ENCODE measurements around the gene SPEG. TPM values are rescaled to one million over a fixed set of nuclear protein-coding genes. Genes with fewer than 3 reads are reported as not detected.

The SPEG gene
- total and polyA plus RNA-seq, 4 experiments from 2014 or later, result 0.15 to 9.0 (median 4.5) TPM

DNA sequence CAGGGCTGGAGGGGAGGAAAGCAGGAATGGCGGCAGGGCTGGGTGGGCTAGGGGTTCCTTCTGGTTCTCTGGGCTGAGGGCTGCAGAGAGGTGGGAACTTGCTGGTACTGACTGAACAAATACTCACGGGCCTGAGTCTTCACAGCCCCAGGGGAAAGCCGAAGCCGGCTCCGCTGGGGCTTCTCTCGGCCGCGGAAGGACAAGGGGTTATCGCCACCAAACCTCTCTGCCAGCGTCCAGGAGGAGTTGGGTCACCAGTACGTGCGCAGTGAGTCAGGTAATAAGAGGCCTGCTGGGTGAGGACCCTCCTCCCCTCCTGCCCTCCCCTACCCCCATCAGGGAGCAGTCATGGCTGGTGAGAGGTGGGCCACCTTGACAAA, 50.5 kb downstream of the SPEG start:
- peaks cover 0 to 2% (median 0%) of the 10 kb centered on the region in 8 donors for H3K9me3 Mint-ChIP-seq
- ChIA-PET CTCF (ENCODE audit: partially characterized antibody) (interaction anchor here (1.2 to 1.7 kb wide), 2 partner anchors 25 to 56 kb away, joined by 3 to 5 read pairs; no protein-coding TSS in a partner anchor), POLR2A (ENCODE audit: partially characterized antibody) (no interaction called here)
- H3K36me3 Mint-ChIP-seq, result no peaks in the 10 kb centered on the region
- intact Hi-C loops (cut with micrococcal nuclease), result no loop called here
- no peaks in the 10 kb centered on the region for H3K36me3 ChIP-seq (ENCODE audit: insufficient read depth, low read length)
- no peaks in the 10 kb centered on the region for H3K9me3 ChIP-seq (ENCODE audit: control insufficient read depth in 1 of 2, low read length in 2 of 2)
- H3K27ac Mint-ChIP-seq, result no peak overlapping the region
- no peak for DNase-seq
- H3K27me3 Mint-ChIP-seq, result peaks cover 29 to 47% of the 10 kb centered on the region in 2 donors
- no peak overlapping the region for H3K27ac ChIP-seq (ENCODE audit: low read depth, low read length)
- no peak overlapping the region for H3K4me3 ChIP-seq (ENCODE audit: low read length in 2 of 2)
- H3K4me1 Mint-ChIP-seq, result peaks cover 2 to 15% (median 7%) of the 10 kb centered on the region in 4 donors
- peaks cover 5% of the 10 kb centered on the region for H3K4me1 ChIP-seq (ENCODE audit: insufficient read depth, low read length)
- peaks cover 23% of the 10 kb centered on the region for H3K27me3 ChIP-seq (ENCODE audit: insufficient read depth, low read length)
- H3K4me3 Mint-ChIP-seq, result peak overlapping the region in 6 of 8 donors; percentile 29 to 65 (median 38)

DNA sequence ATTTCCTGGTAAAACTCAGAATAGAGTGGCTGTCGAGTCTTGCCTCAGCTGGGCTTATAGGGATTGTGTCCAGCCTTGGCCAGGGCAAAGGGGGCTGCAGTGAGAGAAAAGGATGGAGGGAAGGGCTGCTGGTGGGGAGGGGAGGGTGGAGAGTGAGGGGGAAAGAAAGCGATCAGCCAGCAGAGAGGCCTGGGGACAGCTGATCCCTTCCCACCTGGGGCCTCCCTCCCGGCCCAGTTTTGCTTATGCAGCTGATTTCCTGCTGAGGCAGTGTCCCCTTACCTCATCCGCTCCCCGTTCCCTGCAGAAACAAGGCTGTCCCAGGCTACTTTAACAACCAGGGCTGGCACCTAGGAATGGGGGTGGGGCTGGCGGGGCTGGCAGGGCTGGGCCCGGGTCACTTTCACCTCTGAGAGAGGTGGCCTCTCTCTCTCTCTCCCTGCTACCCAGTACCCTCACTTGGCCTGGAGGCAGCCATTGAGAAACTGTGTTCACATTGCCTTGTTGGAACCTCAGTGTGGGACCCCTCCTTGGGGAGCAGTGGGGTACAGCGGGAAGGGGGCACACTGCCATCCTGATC, 51.8 kb downstream of the SPEG start:
- Histone ChIP-seq H3K9me3 (ENCODE audit: control insufficient read depth in 1 of 2, low read length in 2 of 2) (no peaks in the 10 kb centered on the region), H3K36me3 (ENCODE audit: insufficient read depth, low read length) (no peaks in the 10 kb centered on the region), H3K27ac (ENCODE audit: low read depth, low read length) (no peak overlapping the region), H3K27me3 (ENCODE audit: insufficient read depth, low read length) (peaks cover 23% of the 10 kb centered on the region), H3K4me3 (ENCODE audit: low read length in 2 of 2) (no peak overlapping the region), H3K4me1 (ENCODE audit: insufficient read depth, low read length) (peaks cover 5% of the 10 kb centered on the region)
- H3K9me3 Mint-ChIP-seq, result peaks cover 0 to 2% (median 0%) of the 10 kb centered on the region in 8 donors
- no peak overlapping the region for H3K4me3 Mint-ChIP-seq
- ChIA-PET CTCF (ENCODE audit: partially characterized antibody) (interaction anchor here (1.2 to 1.7 kb wide), 6 partner anchors 9 to 83 kb away, joined by 3 to 8 read pairs (median 4); a partner anchor contains a TSS), POLR2A (ENCODE audit: partially characterized antibody) (no interaction called here)
- H3K36me3 Mint-ChIP-seq, result no peaks in the 10 kb centered on the region
- intact Hi-C loops (cut with micrococcal nuclease), result no loop called here
- DNase-seq, result no peak
- no peak overlapping the region for H3K27ac Mint-ChIP-seq
- peaks cover 31 to 46% of the 10 kb centered on the region in 2 donors for H3K27me3 Mint-ChIP-seq
- H3K4me1 Mint-ChIP-seq, result peaks cover 2 to 15% (median 7%) of the 10 kb centered on the region in 4 donors

DNA sequence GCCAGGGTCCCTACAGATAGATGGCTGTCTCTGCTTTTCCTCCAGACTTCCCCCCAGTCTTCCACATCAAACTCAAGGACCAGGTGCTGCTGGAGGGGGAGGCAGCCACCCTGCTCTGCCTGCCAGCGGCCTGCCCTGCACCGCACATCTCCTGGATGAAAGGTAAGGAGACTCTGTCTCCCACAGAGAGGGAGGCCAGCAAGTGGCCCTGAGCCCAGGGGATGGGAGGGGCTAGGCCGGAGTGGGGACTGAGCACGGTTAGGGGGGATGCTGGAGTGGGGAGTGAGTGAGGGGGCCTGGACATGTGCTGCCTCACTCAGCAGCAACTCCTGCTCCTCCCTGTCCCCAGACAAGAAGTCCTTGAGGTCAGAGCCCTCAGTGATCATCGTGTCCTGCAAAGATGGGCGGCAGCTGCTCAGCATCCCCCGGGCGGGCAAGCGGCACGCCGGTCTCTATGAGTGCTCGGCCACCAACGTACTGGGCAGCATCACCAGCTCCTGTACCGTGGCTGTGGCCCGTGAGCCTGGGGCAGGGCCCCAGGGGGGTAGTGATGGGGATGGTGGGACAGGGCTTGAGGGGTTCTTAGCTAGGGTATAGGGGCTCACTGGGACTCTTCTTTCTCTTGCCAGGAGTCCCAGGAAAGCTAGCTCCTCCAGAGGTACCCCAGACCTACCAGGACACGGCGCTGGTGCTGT, 53.7 kb downstream of the SPEG start:
- Histone ChIP-seq H3K9me3 (ENCODE audit: control insufficient read depth in 1 of 2, low read length in 2 of 2) (no peaks in the 10 kb centered on the region), H3K4me1 (ENCODE audit: insufficient read depth, low read length) (peaks cover 5% of the 10 kb centered on the region), H3K4me3 (ENCODE audit: low read length in 2 of 2) (no peak overlapping the region), H3K27me3 (ENCODE audit: insufficient read depth, low read length) (peaks cover 23% of the 10 kb centered on the region), H3K27ac (ENCODE audit: low read depth, low read length) (no peak overlapping the region), H3K36me3 (ENCODE audit: insufficient read depth, low read length) (no peaks in the 10 kb centered on the region)
- Mint-ChIP-seq H3K36me3 (no peaks in the 10 kb centered on the region), H3K27ac (no peak overlapping the region), H3K9me3 (peaks cover 0 to 2% (median 0%) of the 10 kb centered on the region in 8 donors), H3K4me3 (no peak overlapping the region), H3K27me3 (peaks cover 30 to 50% of the 10 kb centered on the region in 2 donors), H3K4me1 (peaks cover 2 to 15% (median 7%) of the 10 kb centered on the region in 4 donors)
- intact Hi-C loops (cut with micrococcal nuclease), result no loop called here
- ChIA-PET CTCF (ENCODE audit: partially characterized antibody) (interaction anchor here (0.9 kb wide), 1 partner anchor 9 kb away, joined by 3 read pairs; no protein-coding TSS in a partner anchor), POLR2A (ENCODE audit: partially characterized antibody) (no interaction called here)
- no peak for DNase-seq

DNA sequence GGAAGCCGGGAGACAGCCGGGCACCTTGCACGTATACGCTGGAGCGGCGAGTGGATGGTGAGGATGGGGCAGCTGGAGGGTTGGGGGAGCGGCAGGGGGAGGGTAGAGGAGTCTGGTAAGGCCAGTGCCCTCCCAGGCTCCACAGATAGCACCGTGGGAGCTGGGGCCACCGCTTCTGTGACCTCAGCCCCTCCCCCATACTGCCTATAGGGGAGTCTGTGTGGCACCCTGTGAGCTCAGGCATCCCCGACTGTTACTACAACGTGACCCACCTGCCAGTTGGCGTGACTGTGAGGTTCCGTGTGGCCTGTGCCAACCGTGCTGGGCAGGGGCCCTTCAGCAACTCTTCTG, 54.2 kb downstream of the SPEG start:
- ChIA-PET POLR2A (ENCODE audit: partially characterized antibody) (no interaction called here), CTCF (ENCODE audit: partially characterized antibody) (interaction anchor here (0.9 kb wide), 1 partner anchor 10 kb away, joined by 3 read pairs; no protein-coding TSS in a partner anchor)
- intact Hi-C loops (cut with micrococcal nuclease), result no loop called here
- Histone ChIP-seq H3K4me1 (ENCODE audit: insufficient read depth, low read length) (peaks cover 5% of the 10 kb centered on the region), H3K36me3 (ENCODE audit: insufficient read depth, low read length) (no peaks in the 10 kb centered on the region), H3K4me3 (ENCODE audit: low read length in 2 of 2) (no peak overlapping the region), H3K27ac (ENCODE audit: low read depth, low read length) (no peak overlapping the region), H3K27me3 (ENCODE audit: insufficient read depth, low read length) (peaks cover 22% of the 10 kb centered on the region), H3K9me3 (ENCODE audit: control insufficient read depth in 1 of 2, low read length in 2 of 2) (no peaks in the 10 kb centered on the region)
- Mint-ChIP-seq H3K4me1 (peaks cover 2 to 14% (median 7%) of the 10 kb centered on the region in 4 donors), H3K9me3 (peaks cover 0 to 2% (median 0%) of the 10 kb centered on the region in 8 donors), H3K27ac (no peak overlapping the region), H3K36me3 (no peaks in the 10 kb centered on the region), H3K4me3 (no peak overlapping the region), H3K27me3 (peaks cover 31 to 55% of the 10 kb centered on the region in 2 donors)
- DNase-seq, result no peak

DNA sequence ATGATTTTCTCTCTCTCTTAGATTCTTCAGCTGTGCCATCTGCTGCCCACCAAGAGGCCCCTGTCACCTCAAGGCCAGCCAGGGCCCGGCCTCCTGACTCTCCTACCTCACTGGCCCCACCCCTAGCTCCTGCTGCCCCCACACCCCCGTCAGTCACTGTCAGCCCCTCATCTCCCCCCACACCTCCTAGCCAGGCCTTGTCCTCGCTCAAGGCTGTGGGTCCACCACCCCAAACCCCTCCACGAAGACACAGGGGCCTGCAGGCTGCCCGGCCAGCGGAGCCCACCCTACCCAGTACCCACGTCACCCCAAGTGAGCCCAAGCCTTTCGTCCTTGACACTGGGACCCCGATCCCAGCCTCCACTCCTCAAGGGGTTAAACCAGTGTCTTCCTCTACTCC, 54.7 kb downstream of the SPEG start:
- no peak overlapping the region for H3K4me3 Mint-ChIP-seq
- Histone ChIP-seq H3K4me1 (ENCODE audit: insufficient read depth, low read length) (no peaks in the 10 kb centered on the region), H3K9me3 (ENCODE audit: control insufficient read depth in 1 of 2, low read length in 2 of 2) (no peaks in the 10 kb centered on the region), H3K27me3 (ENCODE audit: insufficient read depth, low read length) (peaks cover 18% of the 10 kb centered on the region), H3K36me3 (ENCODE audit: insufficient read depth, low read length) (no peaks in the 10 kb centered on the region), H3K27ac (ENCODE audit: low read depth, low read length) (no peak overlapping the region), H3K4me3 (ENCODE audit: low read length in 2 of 2) (no peak overlapping the region)
- POLR2A ChIA-PET (ENCODE audit: partially characterized antibody), result no interaction called here
- no peak overlapping the region for H3K27ac Mint-ChIP-seq
- no peaks in the 10 kb centered on the region for H3K36me3 Mint-ChIP-seq
- peaks cover 0 to 2% (median 0%) of the 10 kb centered on the region in 8 donors for H3K9me3 Mint-ChIP-seq
- no peak for DNase-seq
- CTCF ChIA-PET (ENCODE audit: partially characterized antibody), result interaction anchor here (0.6 to 3.0 kb wide), 2 partner anchors 40 to 60 kb away, joined by 3 to 9 read pairs; no protein-coding TSS in a partner anchor
- intact Hi-C loops (cut with micrococcal nuclease), result no loop called here
- peaks cover 0 to 9% (median 3%) of the 10 kb centered on the region in 4 donors for H3K4me1 Mint-ChIP-seq
- peaks cover 30 to 56% of the 10 kb centered on the region in 2 donors for H3K27me3 Mint-ChIP-seq

DNA sequence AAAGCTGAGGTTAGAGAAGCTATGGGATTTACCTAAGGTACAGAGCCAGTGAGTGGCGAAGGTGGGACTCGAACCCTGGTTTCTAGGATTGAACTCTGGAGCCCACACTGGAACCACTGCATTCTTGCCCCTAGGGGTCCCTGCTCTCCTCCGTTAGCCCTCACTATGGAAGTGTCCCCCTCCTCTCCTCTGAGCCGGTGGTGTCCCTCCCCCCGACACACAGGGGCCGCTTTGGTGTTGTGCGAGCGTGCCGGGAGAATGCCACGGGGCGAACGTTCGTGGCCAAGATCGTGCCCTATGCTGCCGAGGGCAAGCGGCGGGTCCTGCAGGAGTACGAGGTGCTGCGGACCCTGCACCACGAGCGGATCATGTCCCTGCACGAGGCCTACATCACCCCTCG, 55.5 kb downstream of the SPEG start:
- H3K36me3 Mint-ChIP-seq, result no peaks in the 10 kb centered on the region
- peaks cover 0 to 8% (median under 1%) of the 10 kb centered on the region in 4 donors for H3K4me1 Mint-ChIP-seq
- H3K4me3 Mint-ChIP-seq, result no peak overlapping the region
- Histone ChIP-seq H3K4me3 (ENCODE audit: low read length in 2 of 2) (no peak overlapping the region), H3K27me3 (ENCODE audit: insufficient read depth, low read length) (peaks cover 26% of the 10 kb centered on the region), H3K36me3 (ENCODE audit: insufficient read depth, low read length) (no peaks in the 10 kb centered on the region), H3K9me3 (ENCODE audit: control insufficient read depth in 1 of 2, low read length in 2 of 2) (no peaks in the 10 kb centered on the region), H3K27ac (ENCODE audit: low read depth, low read length) (no peak overlapping the region), H3K4me1 (ENCODE audit: insufficient read depth, low read length) (no peaks in the 10 kb centered on the region)
- POLR2A ChIA-PET (ENCODE audit: partially characterized antibody), result no interaction called here
- H3K27ac Mint-ChIP-seq, result no peak overlapping the region
- DNase-seq, result peak in 1 of 5 donors; percentile 24
- CTCF ChIA-PET (ENCODE audit: partially characterized antibody), result interaction anchor here (0.6 to 3.0 kb wide), 2 partner anchors 40 to 60 kb away, joined by 3 to 9 read pairs; no protein-coding TSS in a partner anchor
- H3K9me3 Mint-ChIP-seq, result peaks cover 0 to 2% (median 0%) of the 10 kb centered on the region in 8 donors
- H3K27me3 Mint-ChIP-seq, result peaks cover 36 to 61% of the 10 kb centered on the region in 2 donors
- intact Hi-C loops (cut with micrococcal nuclease), result no loop called here

DNA sequence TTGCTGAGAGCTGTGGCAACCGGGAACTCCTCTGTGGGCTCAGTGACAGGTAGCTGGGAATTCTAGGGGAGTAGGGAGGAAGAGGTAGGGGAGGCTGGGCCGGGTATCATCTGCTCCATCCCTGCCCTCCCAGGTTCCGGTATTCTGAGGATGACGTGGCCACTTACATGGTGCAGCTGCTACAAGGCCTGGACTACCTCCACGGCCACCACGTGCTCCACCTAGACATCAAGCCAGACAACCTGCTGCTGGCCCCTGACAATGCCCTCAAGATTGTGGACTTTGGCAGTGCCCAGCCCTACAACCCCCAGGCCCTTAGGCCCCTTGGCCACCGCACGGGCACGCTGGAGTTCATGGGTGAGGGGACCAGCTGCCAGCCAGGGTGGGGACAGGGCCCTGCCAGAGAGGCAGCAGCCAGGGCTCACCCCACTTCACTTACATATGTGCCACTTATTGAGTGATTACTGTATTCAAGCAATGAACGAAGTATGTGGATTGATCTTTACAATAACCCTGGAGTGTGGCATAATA, 56.0 kb downstream of the SPEG start:
- H3K27ac ChIP-seq (ENCODE audit: low read depth, low read length), result no peak overlapping the region
- Mint-ChIP-seq H3K4me3 (no peak overlapping the region), H3K27ac (peak overlapping the region in 1 of 7 donors; percentile 41), H3K36me3 (no peaks in the 10 kb centered on the region), H3K9me3 (peaks cover 0 to 2% (median 0%) of the 10 kb centered on the region in 8 donors), H3K4me1 (peaks cover 0 to 3% (median 2%) of the 10 kb centered on the region in 4 donors), H3K27me3 (peaks cover 36 to 61% of the 10 kb centered on the region in 2 donors)
- H3K4me1 ChIP-seq (ENCODE audit: insufficient read depth, low read length), result peaks cover 4% of the 10 kb centered on the region
- DNase-seq, result no peak
- intact Hi-C loops (cut with micrococcal nuclease), result no loop called here
- ChIA-PET CTCF (ENCODE audit: partially characterized antibody) (interaction anchor here (3.0 kb wide), 1 partner anchor 39 kb away, joined by 9 read pairs; no protein-coding TSS in a partner anchor), POLR2A (ENCODE audit: partially characterized antibody) (no interaction called here)
- no peaks in the 10 kb centered on the region for H3K9me3 ChIP-seq (ENCODE audit: control insufficient read depth in 1 of 2, low read length in 2 of 2)
- peaks cover 26% of the 10 kb centered on the region for H3K27me3 ChIP-seq (ENCODE audit: insufficient read depth, low read length)
- H3K4me3 ChIP-seq (ENCODE audit: low read length in 2 of 2), result no peak overlapping the region
- H3K36me3 ChIP-seq (ENCODE audit: insufficient read depth, low read length), result no peaks in the 10 kb centered on the region
